ENCODE measurements around the gene MMS19. TPM values are rescaled to one million over a fixed set of nuclear protein-coding genes. Genes with fewer than 3 reads are reported as not detected.
"Not testable (repeated sequence)": the region's sequence is repeated elsewhere in the genome, so short reads cannot be mapped to it uniquely, and the experiment has no call there.

The MMS19 gene
- total RNA-seq, 3 donors from 2014 or later (not counting 1 experiment from before 2014, with no cell fraction given), result 53.8 to 68.4 (median 61.7) TPM

- peak; percentile 56 for TF ChIP-seq CTCF (IDR thresholded peaks at IDR 0.05)
- peak within 1 kb of the TSS; percentile 88 for H3K4me3 ChIP-seq (ENCODE audit: low read length)
- peaks cover 12% of the 10 kb centered on the region for H3K36me3 ChIP-seq (ENCODE audit: control insufficient read depth, insufficient read depth, low read length)
- peaks cover 38% of the 10 kb centered on the region for H3K4me1 ChIP-seq (ENCODE audit: control insufficient read depth, insufficient read depth, low read length)
- peaks cover 19 to 37% of the 10 kb centered on the region in 2 donors for H3K4me1 Mint-ChIP-seq
- peak within 1 kb of the TSS; percentile 86 to 95 for H3K27ac Mint-ChIP-seq
- under 1% methylated on average over 82 of the region's 90 CpGs for WGBS (ENCODE audit: insufficient coverage)
- peak; percentile 93 to 99 for DNase-seq
- H3K36me3 Mint-ChIP-seq, result no peaks in the 10 kb centered on the region
- H3K27me3 ChIP-seq (ENCODE audit: control insufficient read depth, insufficient read depth, low read length), result no peaks in the 10 kb centered on the region
- H3K27ac ChIP-seq (ENCODE audit: low read length), result peak within 1 kb of the TSS; percentile 88
- peak; percentile 88 to 94 (median 89) for ATAC-seq
- H3K9me3 Mint-ChIP-seq, result no peaks in the 10 kb centered on the region
- H3K27me3 Mint-ChIP-seq (ENCODE audit: low read depth in 2 of 2), result no peaks in the 10 kb centered on the region
- intact Hi-C loops (cut with micrococcal nuclease), result loop anchor here (1.0 to 5.0 kb wide), 3 partner anchors 19 to 71 kb away; partner anchors contain the start of genes EXOSC1, MMS19, UBTD1 and ZDHHC16
- peak within 1 kb of the TSS; percentile 89 for H3K4me3 Mint-ChIP-seq
- H3K9me3 ChIP-seq (ENCODE audit: control insufficient read depth, insufficient read depth, low read length), result no peaks in the 10 kb centered on the region
These were observed 72.1 kb downstream of the MMS19 start, which contains the start of gene PGAM1 for GRCh38 chr10:97425964-97426775. Gene PGAM1 (plus strand): TSS chr10:97426191. CDS start chr10:97426308, 117 bp downstream.

GRCh38 chr10:97423757-97424098 lies 74.5 kb downstream of the MMS19 start:
- DNase-seq; H3K9me3 Mint-ChIP-seq; H3K36me3 Mint-ChIP-seq; ATAC-seq; H3K27ac ChIP-seq (ENCODE audit: low read length); H3K27me3 Mint-ChIP-seq (ENCODE audit: low read depth in 2 of 2); H3K4me3 Mint-ChIP-seq; H3K9me3 ChIP-seq (ENCODE audit: control insufficient read depth, insufficient read depth, low read length); H3K36me3 ChIP-seq (ENCODE audit: control insufficient read depth, insufficient read depth, low read length); H3K27me3 ChIP-seq (ENCODE audit: control insufficient read depth, insufficient read depth, low read length); intact Hi-C loops (cut with micrococcal nuclease); H3K4me3 ChIP-seq (ENCODE audit: low read length): not testable (repeated sequence)
- peak overlapping the region in 1 of 2 donors; percentile 16 for H3K27ac Mint-ChIP-seq
- WGBS (ENCODE audit: insufficient coverage), result 86% methylated on average over 6 of the region's 8 CpGs
- H3K4me1 ChIP-seq (ENCODE audit: control insufficient read depth, insufficient read depth, low read length), result peaks cover 46% of the 10 kb centered on the region
- peaks cover 23 to 50% of the 10 kb centered on the region in 2 donors for H3K4me1 Mint-ChIP-seq

DNA sequence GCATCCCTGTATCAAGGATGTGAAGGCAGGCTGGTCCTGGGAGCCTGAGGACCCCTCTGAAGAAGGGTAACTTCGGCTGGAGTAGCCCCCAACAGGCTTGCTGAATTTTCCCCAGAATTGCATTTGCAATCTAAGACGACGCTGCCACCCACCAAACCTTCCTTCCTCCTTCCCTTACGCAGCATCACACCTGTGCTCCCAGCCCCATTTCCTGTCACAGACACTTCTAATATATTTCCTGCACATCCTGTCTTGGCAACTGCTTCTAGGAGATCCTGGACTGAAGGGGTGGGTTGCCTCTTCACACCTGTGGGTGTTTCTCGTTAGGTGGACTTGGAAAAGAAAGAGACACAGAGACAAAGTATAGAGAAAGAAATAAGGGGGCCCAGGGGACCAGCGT lies 81.7 kb downstream of the MMS19 start:
- H3K9me3 Mint-ChIP-seq, result no peaks in the 10 kb centered on the region
- H3K27ac ChIP-seq (ENCODE audit: low read length), result no peak overlapping the region
- intact Hi-C loops (cut with micrococcal nuclease), result loop anchor here (10.0 kb wide), 1 partner anchor 228 kb away; the partner anchor contains the start of gene PI4K2A
- TF ChIP-seq CTCF (IDR thresholded peaks at IDR 0.05), result no peak
- peak overlapping the region; percentile 45 for H3K4me3 Mint-ChIP-seq
- WGBS (ENCODE audit: insufficient coverage), result 28% methylated on average over 6 of the region's 6 CpGs
- H3K27ac Mint-ChIP-seq, result peak overlapping the region; percentile 83 to 90
- ATAC-seq (no peak), DNase-seq (peak in 1 of 2 donors; percentile 42)
- no peak overlapping the region for H3K4me3 ChIP-seq (ENCODE audit: low read length)
- H3K9me3 ChIP-seq (ENCODE audit: control insufficient read depth, insufficient read depth, low read length), result no peaks in the 10 kb centered on the region
- no peaks in the 10 kb centered on the region for H3K27me3 Mint-ChIP-seq (ENCODE audit: low read depth in 2 of 2)
- H3K4me1 Mint-ChIP-seq, result peaks cover 43 to 55% of the 10 kb centered on the region in 2 donors
- peaks cover 55% of the 10 kb centered on the region for H3K4me1 ChIP-seq (ENCODE audit: control insufficient read depth, insufficient read depth, low read length)
- no peaks in the 10 kb centered on the region for H3K36me3 Mint-ChIP-seq
- no peaks in the 10 kb centered on the region for H3K27me3 ChIP-seq (ENCODE audit: control insufficient read depth, insufficient read depth, low read length)
- no peaks in the 10 kb centered on the region for H3K36me3 ChIP-seq (ENCODE audit: control insufficient read depth, insufficient read depth, low read length)

GRCh38 chr10:97412891-97413304 lies 85.3 kb downstream of the MMS19 start:
- no peaks in the 10 kb centered on the region for H3K9me3 ChIP-seq (ENCODE audit: control insufficient read depth, insufficient read depth, low read length)
- H3K4me3 ChIP-seq (ENCODE audit: low read length), result no peak overlapping the region
- H3K27me3 ChIP-seq (ENCODE audit: control insufficient read depth, insufficient read depth, low read length), result no peaks in the 10 kb centered on the region
- TF ChIP-seq CTCF (IDR thresholded peaks at IDR 0.05), result no peak
- peaks cover 33 to 44% of the 10 kb centered on the region in 2 donors for H3K4me1 Mint-ChIP-seq
- H3K9me3 Mint-ChIP-seq, result no peaks in the 10 kb centered on the region
- intact Hi-C loops (cut with micrococcal nuclease), result loop anchor here (10.0 kb wide), 1 partner anchor 232 kb away; the partner anchor contains the start of gene PI4K2A
- DNase-seq, result no peak
- no peaks in the 10 kb centered on the region for H3K36me3 ChIP-seq (ENCODE audit: control insufficient read depth, insufficient read depth, low read length)
- no peak overlapping the region for H3K4me3 Mint-ChIP-seq
- no peak for ATAC-seq
- H3K27me3 Mint-ChIP-seq (ENCODE audit: low read depth in 2 of 2), result no peaks in the 10 kb centered on the region
- H3K4me1 ChIP-seq (ENCODE audit: control insufficient read depth, insufficient read depth, low read length), result peaks cover 51% of the 10 kb centered on the region
- peak overlapping the region; percentile 90 for H3K27ac ChIP-seq (ENCODE audit: low read length)
- no peaks in the 10 kb centered on the region for H3K36me3 Mint-ChIP-seq
- peak overlapping the region; percentile 82 to 90 for H3K27ac Mint-ChIP-seq
- 75% methylated on average over 10 of the region's 10 CpGs for WGBS (ENCODE audit: insufficient coverage)

All from natural killer cell (primary cell).